Panc1 (cell line): ENCODE measurements around the gene TECPR1. TPM values are rescaled to one million over a fixed set of nuclear protein-coding genes. Genes with fewer than 3 reads are reported as not detected.
A peak's percentile ranks its signal among the peaks of the same experiment; 100 is the strongest.

ENCODE experiments used
- ATAC-seq: fragments of 200-7000 bp; cut with Tn5 transposase; 2 replicates; pipeline ENCODE4 v1.9.1; 2020; ENCODE audit warnings: mild to moderate bottlenecking, moderate library complexity
- BruUV-seq: library from RNA; stranded (reverse); fragments of 400-500 nt; replicated peaks from 2 replicates; lab custom pipeline; 2021; lab: Mats Ljungman, UMichigan
- CTCF ChIA-PET: fragments of 300-600 bp; sonication (Branson Sonifier 250); formaldehyde crosslinking; loops from one replicate; lab custom pipeline; 2022; ENCODE audit warnings: antibody characterized with exemption; lab: Charles Lee
- POLR2A ChIA-PET: fragments of 300-600 bp; sonication (Branson Sonifier 250); formaldehyde crosslinking; loops from one replicate; lab custom pipeline; 2022; ENCODE audit warnings: antibody characterized with exemption; lab: Charles Lee
- DNase-seq: peaks from one replicate; pipeline ENCODE4 v3.0.0-alpha.2; 2010; ENCODE audit warnings: low read depth, low spot score
- H3K27ac ChIP-seq: 2 replicates; pipeline ENCODE4 v1.5.1; 2011; ENCODE audit warnings: mild to moderate bottlenecking, low read length, inconsistent platforms
- H3K27me3 ChIP-seq: fragments of 200-500 bp; sonication (Bioruptor generic); 2 replicates; pipeline ENCODE4 v1.6.0; 2014; ENCODE audit warnings: low read length, inconsistent platforms; ENCODE audit not compliant: control insufficient read depth, insufficient read depth
- H3K36me3 ChIP-seq: fragments of 200-500 bp; sonication (Bioruptor generic); 2 replicates; pipeline ENCODE4 v1.5.1; 2014; ENCODE audit warnings: inconsistent platforms, mild to moderate bottlenecking, low read length, moderate library complexity; ENCODE audit not compliant: control insufficient read depth, insufficient read depth
- H3K4me1 ChIP-seq: 2 replicates; pipeline ENCODE4 v1.5.1; 2011; ENCODE audit warnings: inconsistent platforms, mild to moderate bottlenecking, low read length, moderate library complexity; ENCODE audit not compliant: control insufficient read depth, insufficient read depth
- H3K4me3 ChIP-seq, 2 experiments: 2 replicates each; pipeline ENCODE4 v1.5.1; 2011 to 2012; ENCODE audit warnings: low read depth in 2 of 2, low read length in 2 of 2, mild to moderate bottlenecking in 2 of 2, inconsistent platforms in 1 of 2, moderate library complexity in 1 of 2
- H3K9me3 ChIP-seq: fragments of 200-500 bp; sonication (Bioruptor generic); 2 replicates; pipeline ENCODE4 v1.5.1; 2014; ENCODE audit warnings: low read depth, mild to moderate bottlenecking, inconsistent platforms, low read length, moderate library complexity; ENCODE audit not compliant: control insufficient read depth, insufficient read depth
- CTCF ChIP-seq: fragments of 450-650 bp; IDR thresholded peaks from 2 replicates; pipeline ENCODE4 v1.5.1; 2017; ENCODE audit warnings: mild to moderate bottlenecking
- POLR2AphosphoS5 ChIP-seq: IDR thresholded peaks from 2 replicates; pipeline ENCODE4 v1.6.1; 2012; ENCODE audit warnings: mild to moderate bottlenecking, low read depth, low read length, moderate library complexity
- SIN3A ChIP-seq: IDR thresholded peaks from 2 replicates; pipeline ENCODE4 v1.6.1; 2012; ENCODE audit warnings: low read depth, mild to moderate bottlenecking, low read length, moderate library complexity, borderline replicate concordance; ENCODE audit not compliant: insufficient read depth
- TCF7L2 ChIP-seq: IDR thresholded peaks from 2 replicates; pipeline ENCODE4 v1.6.1; 2011; ENCODE audit warnings: mild to moderate bottlenecking, low read depth, low read length, inconsistent platforms
- in situ Hi-C: cut with HindIII; loops from 2 replicates; pipeline ENCODE4 v1.10.0; 2016; ENCODE audit warnings: low sequenced_read_pairs, low pct_unique_long_range_greater_than_20kb
- intact Hi-C: fragments of 100-400 bp; cut with micrococcal nuclease; formaldehyde crosslinking; loops from one replicate; pipeline ENCODE4 v1.10.0; 2022; ENCODE audit not compliant: unreplicated experiment
- total RNA-seq: library from RNA; stranded (reverse); gene quantifications from one replicate; pipeline ENCODE4 v1.2.1, GENCODE V29; 2021; ENCODE audit not compliant: unreplicated experiment
- TF ChIP-seq, protein P1 (sequence below), 2 experiments: IDR thresholded peaks; 2 replicates each; pipeline ENCODE4 v1.6.1; 2011 to 2012; ENCODE audit warnings: low read depth in 2 of 2, control low read depth in 1 of 2, low read length in 1 of 2, mild to moderate bottlenecking in 1 of 2, moderate library complexity in 1 of 2; ENCODE audit not compliant: insufficient read depth in 1 of 2

Gene TECPR1
- total RNA-seq, 1 experiment from 2014 or later, result 21.0 TPM

DNA sequence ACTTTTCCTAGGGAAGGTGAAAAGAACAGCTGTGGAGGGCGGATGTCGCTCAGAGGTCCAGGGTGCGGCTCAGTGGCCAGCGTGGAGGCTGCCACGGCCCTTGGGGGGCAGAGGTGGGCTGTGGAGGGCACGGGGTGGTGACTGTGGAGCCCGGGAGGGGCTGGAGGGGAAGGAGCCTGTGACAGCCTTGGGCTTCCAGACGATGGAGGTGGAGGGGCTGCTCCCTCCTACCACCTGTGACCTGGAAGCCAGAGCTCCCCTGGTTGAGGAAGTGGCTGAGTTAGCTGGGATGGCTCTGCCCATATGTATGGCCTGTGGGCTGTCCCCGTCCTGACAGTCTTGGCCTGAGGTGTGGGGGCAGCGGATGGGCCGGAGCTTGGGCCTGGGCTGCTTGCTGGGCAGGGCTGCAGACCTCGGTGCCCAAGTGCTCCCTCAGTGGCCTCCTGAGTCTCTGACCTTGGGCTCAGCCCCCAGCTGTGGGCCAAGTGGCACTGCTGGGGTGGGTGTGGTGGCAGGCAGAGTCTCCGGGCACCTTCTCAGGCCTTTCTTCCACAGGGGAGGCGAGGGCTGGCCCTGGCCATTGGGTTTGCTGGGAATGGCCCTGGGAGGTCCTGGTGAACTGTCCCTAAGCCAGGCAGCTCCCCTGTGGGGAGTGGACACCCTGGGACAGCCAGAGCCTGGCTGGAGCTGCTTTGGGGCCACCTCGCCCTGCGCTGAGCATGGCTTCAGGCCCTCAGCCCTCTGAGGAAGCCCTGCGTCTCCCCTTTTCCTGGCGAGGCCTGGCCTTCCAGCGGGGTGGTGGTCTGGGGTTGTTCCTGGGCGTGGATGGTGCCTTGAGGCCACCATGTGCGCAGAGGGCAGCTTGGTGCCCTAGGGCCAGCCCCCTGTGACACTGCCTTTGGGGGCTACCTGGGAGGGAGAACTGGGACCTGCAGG lies 33.4 kb upstream of the TECPR1 start:
- H3K36me3 ChIP-seq, result peaks cover 4% of the 10 kb centered on the region
- no peak for ATAC-seq
- TF ChIP-seq, protein P1, sequence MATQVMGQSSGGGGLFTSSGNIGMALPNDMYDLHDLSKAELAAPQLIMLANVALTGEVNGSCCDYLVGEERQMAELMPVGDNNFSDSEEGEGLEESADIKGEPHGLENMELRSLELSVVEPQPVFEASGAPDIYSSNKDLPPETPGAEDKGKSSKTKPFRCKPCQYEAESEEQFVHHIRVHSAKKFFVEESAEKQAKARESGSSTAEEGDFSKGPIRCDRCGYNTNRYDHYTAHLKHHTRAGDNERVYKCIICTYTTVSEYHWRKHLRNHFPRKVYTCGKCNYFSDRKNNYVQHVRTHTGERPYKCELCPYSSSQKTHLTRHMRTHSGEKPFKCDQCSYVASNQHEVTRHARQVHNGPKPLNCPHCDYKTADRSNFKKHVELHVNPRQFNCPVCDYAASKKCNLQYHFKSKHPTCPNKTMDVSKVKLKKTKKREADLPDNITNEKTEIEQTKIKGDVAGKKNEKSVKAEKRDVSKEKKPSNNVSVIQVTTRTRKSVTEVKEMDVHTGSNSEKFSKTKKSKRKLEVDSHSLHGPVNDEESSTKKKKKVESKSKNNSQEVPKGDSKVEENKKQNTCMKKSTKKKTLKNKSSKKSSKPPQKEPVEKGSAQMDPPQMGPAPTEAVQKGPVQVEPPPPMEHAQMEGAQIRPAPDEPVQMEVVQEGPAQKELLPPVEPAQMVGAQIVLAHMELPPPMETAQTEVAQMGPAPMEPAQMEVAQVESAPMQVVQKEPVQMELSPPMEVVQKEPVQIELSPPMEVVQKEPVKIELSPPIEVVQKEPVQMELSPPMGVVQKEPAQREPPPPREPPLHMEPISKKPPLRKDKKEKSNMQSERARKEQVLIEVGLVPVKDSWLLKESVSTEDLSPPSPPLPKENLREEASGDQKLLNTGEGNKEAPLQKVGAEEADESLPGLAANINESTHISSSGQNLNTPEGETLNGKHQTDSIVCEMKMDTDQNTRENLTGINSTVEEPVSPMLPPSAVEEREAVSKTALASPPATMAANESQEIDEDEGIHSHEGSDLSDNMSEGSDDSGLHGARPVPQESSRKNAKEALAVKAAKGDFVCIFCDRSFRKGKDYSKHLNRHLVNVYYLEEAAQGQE (IDR thresholded peaks at IDR 0.05; ENCODE audit: insufficient read depth in 1 of 2, low read depth in 2 of 2, low read length in 1 of 2), result no peak
- no peak for TF ChIP-seq TCF7L2
- peak; percentile 35; the same call in 1 of the 2 replicates for TF ChIP-seq POLR2AphosphoS5
- no peak for TF ChIP-seq SIN3A
- TF ChIP-seq CTCF, result no peak
- ChIA-PET POLR2A (no interaction called here), CTCF (interaction anchor here (0.5 kb wide), 1 partner anchor 20 kb away, joined by 3 read pairs; no protein-coding TSS in a partner anchor)
- H3K4me3 ChIP-seq, result peak overlapping the region; percentile 89 to 90
- H3K9me3 ChIP-seq, result no peaks in the 10 kb centered on the region
- in situ Hi-C loops, result loop anchor here (25.0 kb wide), 1 partner anchor 102 kb away; no protein-coding TSS in a partner anchor
- peaks cover 52% of the 10 kb centered on the region for H3K4me1 ChIP-seq
- intact Hi-C loops, result no loop called here
- no peak for DNase-seq
- peak overlapping the region; percentile 98 for H3K27ac ChIP-seq
- no peaks in the 10 kb centered on the region for H3K27me3 ChIP-seq
- no TSS peak for BruUV-seq

- BruUV-seq, result no TSS peak
- Histone ChIP-seq H3K36me3 (peaks cover 4% of the 10 kb centered on the region), H3K27ac (peak overlapping the region; percentile 98), H3K4me3 (peak overlapping the region; percentile 89 to 90), H3K27me3 (no peaks in the 10 kb centered on the region), H3K9me3 (no peaks in the 10 kb centered on the region), H3K4me1 (peaks cover 47% of the 10 kb centered on the region)
- POLR2A ChIA-PET, result no interaction called here
- intact Hi-C loops (no loop called here), in situ Hi-C loops (loop anchor here (25.0 kb wide), 1 partner anchor 103 kb away; no protein-coding TSS in a partner anchor)
- CTCF ChIA-PET, result interaction anchor here (0.5 kb wide), 1 partner anchor 20 kb away, joined by 3 read pairs; no protein-coding TSS in a partner anchor
- no peak for DNase-seq
- ATAC-seq, result peak; percentile 29
- no peak; the same call in 1 of the 2 replicates for TF ChIP-seq POLR2AphosphoS5
- TF ChIP-seq CTCF, result no peak
- TF ChIP-seq TCF7L2, result no peak
- TF ChIP-seq SIN3A, result no peak; the same call in 1 of the 2 replicates
- TF ChIP-seq, protein P1 (IDR thresholded peaks at IDR 0.05; ENCODE audit: insufficient read depth in 1 of 2, low read depth in 2 of 2, low read length in 1 of 2), result no peak
Observed at GRCh38 chr7:98284335-98285036, 32.5 kb upstream of the TECPR1 start.
